ENCODE measurements around the gene SLC35F3.

Gene SLC35F3

DNA sequence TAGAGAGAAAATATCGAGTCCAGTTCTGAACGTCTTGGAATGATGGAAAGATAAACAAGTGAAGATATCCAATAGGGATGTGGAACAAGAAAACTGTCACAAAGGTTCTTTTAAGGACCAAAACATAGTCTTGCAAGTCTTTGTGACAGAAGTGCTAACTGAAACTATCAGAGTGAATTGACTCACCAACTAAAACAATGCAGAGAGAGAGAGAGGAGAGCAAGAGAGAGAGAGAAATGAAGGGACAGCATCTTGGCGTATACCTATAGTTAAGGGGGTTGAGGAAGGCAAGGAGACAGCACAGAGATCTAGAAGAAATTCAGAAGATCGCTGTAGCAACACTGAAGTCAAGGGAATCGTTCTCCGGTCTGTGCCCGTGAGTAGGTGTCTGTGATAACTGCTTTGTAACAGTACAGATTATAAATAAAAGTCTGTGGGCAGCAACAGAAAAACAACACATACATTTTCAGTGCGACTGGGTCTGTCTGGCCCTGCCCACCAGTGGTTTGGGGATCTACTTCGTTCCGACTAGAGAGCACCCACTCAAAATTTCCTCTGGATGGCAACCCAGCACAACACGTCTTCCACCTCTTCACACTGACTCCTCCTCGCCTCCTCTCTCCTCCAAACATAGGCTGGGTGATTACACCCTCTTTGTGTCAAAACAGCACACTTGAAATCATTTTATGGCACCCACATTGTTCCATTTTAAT lies 464.0 kb downstream of the SLC35F3 start:
- no peak for DNase-seq (ENCODE audit: low spot score)

DNA sequence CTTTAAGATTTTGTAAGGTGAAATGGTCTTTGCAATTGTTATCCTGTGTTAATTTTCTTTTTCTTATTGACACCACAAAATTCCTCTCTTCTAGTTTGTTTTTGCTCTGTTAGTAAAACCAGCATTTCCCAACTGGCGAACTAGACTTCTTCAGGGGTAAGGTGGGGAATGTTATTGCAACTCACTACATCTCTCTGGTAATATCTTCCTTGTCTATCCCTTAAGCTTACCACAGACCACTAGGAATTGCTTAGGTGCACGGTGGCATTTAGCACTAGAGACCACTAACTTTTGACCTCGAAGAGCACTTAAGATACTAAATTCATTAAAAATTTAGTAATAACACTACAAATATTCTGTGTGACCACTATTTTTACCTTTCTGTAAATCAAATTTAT lies 464.6 kb downstream of the SLC35F3 start:
- no peak for DNase-seq (ENCODE audit: low spot score)

DNA sequence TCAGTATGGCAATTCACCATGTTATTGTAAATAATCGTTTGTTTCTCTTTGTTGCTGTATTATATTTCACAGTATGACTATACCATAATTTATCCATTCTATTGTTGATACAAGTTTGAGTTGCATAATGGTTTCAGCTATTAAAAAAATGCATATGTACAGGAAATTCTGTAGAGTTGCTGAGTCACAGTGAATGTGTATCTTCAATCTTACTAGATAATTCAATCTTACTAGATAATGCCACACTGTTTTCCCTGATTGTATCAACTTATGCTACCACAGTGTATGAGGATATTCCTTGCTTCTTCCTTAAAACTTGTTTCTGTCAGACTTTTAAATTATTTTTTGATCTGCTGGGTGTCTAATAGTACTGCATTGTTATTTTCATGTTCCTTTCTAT lies 465.3 kb downstream of the SLC35F3 start:
- no peak for DNase-seq (ENCODE audit: low spot score)

DNA sequence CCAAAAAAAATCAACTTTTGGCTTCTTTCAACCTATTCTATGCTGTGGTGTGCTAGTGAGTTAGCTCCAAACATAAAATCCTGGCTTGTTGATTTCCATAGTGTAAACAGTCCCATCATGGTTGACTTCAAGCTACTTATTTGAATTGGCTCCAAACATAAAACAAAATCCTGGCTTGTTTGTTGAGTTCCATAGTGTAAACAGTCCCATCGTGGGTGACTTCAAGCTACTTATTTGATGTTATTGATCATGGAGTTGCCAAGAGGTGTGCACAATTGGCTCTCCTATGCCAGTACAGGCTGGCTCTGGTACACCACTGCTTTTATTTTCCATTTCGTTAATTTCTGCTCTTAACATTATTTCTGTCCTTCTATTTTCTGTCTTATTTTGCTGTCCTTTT lies 466.9 kb downstream of the SLC35F3 start:
- DNase-seq (ENCODE audit: low spot score): no peak

DNA sequence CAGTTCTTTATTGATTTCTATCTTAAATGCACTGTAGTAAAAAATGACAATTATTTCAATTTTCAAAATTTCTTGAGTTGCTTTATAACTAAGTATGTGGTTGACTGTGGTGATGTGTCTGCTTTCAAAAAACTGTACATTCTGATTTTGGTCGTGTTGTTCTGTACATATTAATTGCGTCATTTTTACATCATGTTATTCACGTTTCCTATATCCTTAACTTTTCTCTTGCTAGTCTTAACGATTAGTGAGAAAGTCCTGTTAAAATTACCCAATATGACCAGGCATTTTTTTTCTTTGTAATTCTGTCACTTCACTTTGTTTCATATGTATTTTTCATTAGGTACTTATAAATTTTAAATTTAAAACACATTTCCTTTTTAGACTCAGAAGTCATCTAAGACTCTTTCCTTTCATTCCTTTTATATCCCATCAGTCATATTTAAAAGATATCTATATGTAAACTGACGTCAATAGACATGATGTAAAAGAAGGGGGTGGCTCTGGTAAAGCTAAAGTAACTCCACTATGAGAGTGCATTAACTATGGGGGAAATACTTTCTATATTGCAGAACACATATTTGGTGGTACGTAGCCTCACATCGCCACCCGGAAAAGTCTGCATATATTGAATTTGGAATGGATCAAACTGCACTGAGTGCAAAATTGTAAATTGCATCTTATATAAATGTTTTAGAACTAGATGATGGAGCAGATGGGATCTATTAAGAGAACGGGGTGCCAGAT lies 467.7 kb downstream of the SLC35F3 start:
- no peak for DNase-seq (ENCODE audit: low spot score)

DNA sequence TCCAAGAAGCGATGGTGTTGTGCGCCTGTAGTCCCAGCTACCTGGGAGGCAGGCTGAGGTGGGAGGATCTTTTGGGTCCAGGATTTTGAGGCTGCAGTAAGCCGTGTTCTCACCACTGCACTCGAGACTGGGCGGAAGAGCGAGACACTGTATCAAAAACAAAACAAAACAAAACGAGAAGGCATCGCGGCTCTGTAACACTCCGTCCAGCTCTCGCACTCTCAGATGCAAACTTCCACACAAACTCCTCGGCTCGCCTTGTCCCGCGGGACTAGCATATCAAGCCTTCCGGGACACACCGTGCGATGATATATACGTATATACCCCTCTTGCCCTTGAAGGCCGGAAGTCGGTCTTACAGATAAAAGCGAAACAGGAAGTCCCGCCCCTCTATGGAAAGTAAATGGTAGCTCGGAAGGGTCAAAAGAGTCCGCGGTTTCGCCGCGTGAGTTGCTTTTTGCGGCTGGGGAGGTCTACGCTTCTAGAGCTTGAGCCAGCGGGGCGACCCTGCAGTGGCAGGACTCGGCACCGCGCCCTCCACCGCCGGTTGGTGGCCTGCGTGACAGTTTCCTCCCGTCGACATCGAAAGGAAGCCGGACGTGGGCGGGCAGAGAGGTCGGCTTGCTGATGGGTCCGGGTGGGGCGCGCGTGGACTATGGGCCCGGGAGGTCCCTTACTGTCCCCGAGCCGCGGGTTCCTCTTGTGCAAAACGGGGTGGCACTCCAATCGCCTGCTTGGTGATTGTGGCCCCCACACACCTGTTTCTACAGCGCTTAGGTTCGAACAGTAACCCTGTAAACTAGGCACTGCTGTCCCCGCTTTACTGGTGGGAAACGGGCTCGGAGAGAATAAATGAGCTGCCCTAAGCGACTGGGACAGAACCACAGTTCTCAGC lies 468.8 kb downstream of the SLC35F3 start, which contains the start of gene COA6:
TSS of gene COA6 (plus strand) at position 393 of the 895 bp plus-strand sequence. CDS start at position 404, 11 bp downstream.
- DNase-seq (ENCODE audit: low spot score): peak; percentile 94

DNA sequence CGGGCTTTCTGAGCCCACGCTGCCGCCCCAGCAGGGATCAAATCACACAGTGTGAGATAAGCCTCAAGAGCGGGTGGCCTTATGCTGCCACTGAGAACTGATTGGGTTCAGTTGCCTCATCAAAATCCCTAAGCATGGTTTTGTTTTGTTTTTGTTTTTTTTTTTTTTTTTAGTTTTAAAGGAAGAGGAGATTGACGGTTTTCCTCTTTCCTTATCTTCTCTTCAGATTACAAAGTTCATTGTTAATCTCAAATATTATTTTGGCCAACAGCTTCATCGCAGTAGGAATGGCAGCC lies 469.4 kb downstream of the SLC35F3 start:
- DNase-seq (ENCODE audit: low spot score): no peak
